Hippocampal formation (tissue), 2 donors: ENCODE measurements around the gene RAB6C.
"Not testable (repeated sequence)": the region's sequence is repeated elsewhere in the genome, so short reads cannot be mapped to it uniquely, and the experiment has no call there.

Experiments used
- DNase-seq, 2 donors: peaks; one replicate each; lab custom pipeline; 2025; lab: John Stamatoyannopoulos, UW

The RAB6C gene

DNA sequence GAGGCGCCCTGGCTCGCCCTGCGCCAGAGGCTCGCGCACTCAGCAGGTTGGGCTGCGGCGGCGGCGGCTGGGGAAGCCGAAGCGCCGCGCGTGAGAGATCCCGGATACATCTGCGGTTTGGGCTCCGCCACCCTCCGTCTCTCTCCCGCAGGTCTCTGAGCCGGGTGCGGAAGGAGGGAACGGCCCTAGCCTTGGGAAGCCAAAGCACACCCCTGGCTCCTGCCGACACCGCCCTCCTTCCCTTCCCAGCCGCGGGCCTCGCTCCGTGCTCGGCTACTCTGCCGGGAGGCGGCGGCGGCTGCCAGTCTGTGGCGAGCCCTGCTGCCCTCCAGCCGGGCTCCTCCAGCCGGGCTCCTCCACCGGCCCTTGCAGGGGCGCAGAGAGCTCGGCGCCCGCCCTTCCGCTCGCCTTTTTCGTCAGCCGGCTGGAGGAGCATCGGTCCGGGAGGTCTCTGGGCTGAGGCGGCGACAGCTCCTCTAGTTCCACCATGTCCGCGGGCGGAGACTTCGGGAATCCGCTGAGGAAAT, at the start of gene RAB6C:
TSS of gene RAB6C (plus strand) at position 38 of the 527 bp plus-strand sequence. CDS start at position 488, 450 bp downstream.
- peak; percentile 33 to 55 for DNase-seq

DNA sequence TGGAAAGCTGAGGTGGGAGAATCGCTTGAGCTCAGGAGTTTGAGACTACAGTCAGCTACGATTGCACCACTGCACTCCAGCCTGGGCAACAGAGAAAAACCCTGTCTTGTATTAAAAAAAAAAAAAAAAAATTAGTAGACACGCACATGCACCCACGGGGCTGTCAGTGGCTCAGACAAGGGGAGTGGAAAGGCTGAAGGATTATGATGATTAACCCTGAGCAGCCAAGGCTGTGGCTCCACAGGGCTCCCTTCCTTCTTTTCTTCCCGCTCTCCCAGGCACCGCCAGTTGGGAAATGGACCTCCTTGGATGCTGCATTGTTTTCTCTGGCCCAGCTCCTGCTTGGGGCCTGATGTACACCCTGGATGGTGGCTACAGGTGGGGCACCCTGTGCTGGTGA, 49.0 kb upstream of the RAB6C start:
- no peak for DNase-seq

DNA sequence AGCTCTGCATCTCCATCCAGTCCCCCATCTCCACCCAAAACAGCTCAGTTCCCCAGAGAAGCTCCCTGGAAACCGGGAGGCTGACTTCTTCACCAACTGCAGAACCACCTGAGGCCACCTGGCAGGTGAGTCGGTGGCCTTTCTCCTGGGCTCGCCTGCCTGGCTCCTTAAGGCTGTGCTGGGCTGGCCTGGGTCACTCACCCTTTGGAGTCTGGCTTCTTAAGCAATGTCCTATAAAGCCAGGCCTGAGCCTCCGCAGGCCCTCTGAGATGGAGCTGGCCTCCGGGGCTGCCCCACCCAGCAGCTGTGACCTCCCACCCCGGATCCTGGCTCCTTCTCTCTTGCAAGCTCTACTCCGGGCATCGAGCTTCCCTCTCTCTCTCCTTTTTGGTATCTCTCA, 46.1 kb upstream of the RAB6C start:
- DNase-seq, result not testable (repeated sequence)

DNA sequence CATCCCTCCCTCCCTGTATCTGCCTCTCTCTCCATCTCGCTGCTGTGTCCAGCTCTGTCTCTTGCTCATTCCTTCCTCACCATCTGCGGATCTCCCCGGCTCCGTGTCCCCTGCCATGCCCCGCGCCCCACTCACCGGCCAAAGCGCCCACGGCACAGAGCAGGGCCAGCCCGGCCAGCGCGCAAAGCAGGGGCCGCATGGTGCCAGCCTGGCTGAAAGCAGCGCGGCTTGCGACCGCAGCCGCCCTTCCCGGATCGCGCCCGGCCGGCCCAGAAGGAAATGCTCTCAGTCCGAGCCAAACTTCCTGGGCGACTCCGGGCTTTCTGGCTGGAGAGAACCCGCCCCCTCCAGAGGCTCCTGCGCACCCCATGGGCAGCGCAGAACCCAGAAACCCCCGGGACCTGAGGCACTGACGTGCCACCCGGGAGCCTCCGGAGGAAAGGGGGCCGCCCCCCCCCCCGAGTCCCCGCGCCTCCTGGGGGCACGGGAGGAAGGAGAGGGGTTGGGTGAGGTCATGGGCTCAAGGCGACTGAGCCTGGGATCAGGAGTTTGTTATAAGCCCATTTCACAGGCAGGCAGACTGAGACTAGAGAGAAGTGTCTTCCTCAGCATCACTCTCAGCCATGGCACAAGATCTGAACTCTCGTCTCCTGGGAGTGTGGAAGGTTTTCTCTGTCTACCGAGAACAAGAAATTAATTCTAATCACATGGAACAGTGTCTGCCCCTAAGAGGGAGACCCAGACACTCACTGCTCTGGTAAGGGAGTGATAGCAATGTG, 45.2 kb upstream of the RAB6C start:
- no peak for DNase-seq

DNA sequence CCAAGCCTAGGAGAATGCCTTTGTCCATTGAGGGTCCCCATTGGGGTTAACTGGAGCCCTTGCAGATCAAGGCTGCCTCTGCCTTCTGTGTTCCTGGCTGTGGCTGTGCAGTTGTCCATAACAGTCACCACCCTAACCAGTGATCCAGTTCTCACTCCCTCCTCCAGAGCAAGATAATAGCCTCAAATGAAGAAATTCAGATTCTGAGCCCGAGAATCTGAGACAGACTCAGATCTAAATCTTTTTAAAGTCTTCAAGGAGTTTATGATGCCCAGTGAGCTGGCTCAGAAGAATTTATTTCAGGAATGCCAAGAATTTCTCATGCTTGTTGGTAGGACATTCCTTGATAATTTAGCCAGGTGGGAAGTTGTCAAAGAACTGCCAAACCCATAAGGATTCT, 44.3 kb upstream of the RAB6C start:
- DNase-seq, result no peak

DNA sequence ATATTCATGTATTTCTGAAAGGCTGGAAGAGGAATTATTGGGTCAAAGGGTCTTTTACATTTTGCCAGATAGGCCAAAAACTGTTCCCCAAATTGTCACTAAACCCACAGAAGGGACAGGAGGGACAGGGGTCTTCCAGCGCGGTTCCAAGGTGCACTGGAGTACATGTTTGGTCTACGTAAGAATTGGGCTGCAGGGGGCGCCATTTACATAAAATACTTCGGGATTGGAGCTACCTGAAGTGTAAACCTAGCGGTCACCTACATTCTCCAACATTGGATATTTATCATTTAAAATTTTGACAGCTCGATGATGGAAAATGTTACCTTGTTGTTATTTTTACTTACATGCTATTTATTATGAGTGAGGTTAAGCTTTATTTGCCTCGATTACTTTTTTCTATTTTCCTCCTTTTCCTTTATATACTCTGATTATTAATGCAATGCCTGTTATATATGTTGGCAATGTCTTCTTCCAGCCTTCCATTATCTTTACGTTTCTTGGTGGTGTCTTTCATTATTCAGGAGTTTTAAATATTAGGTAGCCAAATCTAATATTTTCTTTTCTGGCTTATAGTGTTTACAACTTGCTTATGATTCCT, 43.0 kb upstream of the RAB6C start:
- no peak for DNase-seq

DNA sequence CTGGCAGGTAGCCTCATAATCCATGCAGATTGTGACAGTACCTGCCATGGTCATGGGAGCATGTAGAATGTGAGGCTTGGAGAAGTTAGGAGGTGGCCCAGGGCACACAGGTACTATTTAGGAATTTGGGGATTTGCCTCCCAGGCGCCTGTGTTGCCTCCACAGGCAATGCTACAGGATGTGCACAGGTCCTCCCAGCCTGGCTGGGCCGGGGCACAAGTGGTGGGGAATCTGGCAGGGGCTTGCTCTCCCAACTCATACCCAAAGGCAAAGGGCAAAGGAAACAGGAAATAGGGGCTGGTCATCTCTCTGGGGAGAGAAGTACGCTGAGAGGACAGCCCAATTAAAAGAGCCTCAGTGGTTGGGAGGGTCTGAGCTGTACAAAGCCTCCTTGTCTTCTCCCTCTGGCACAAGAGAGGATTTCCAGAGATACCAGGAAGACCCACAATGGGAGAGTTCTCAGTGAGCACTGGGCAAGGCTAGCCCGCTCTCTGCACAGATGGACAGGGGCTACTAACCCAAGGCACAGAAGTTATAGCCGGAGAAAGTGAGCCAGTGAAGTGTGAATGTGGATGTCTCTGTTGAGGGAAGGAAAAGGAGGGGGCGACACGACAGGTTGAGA, 40.5 kb upstream of the RAB6C start:
- peak in 1 of 2 donors; percentile 55 for DNase-seq

DNA sequence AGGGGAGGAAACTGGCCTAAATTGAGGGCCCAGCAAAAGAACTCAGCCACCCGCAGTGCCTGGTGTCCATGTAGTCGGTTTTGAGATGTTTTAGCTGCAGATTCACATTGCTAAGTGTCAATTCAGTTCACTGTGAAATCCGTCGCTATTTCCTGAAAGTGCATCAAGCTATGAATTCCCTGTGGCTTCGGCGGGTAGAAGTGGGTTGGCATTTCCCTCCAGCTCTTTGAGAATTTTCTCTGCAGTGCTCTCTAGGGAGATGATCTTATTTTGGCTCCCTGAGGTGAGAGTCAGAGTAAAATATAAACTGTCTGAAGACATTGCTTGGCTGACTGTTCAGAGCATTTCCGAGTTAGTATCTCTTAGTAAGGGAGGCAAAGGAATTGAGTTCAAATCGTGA, 36.0 kb upstream of the RAB6C start:
- not testable (repeated sequence) for DNase-seq

DNA sequence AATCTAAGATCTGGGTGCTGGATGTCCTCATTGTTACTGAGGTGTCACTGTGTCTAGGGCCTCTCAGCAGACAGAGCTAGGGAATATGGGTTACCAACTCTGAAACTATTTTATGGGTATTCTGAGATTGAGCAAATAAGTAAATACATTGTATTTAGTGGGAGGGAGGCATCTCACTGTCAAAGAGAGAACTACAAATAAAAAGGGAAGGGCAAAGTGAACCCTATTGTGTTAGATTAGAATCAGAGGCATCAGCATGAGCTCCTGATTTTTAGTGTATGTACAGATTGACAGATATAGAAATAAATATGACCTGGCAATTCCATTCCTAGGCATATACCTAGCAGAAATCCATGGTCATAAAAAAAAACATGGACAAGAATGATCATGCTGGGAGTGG, 33.9 kb upstream of the RAB6C start:
- no peak for DNase-seq

DNA sequence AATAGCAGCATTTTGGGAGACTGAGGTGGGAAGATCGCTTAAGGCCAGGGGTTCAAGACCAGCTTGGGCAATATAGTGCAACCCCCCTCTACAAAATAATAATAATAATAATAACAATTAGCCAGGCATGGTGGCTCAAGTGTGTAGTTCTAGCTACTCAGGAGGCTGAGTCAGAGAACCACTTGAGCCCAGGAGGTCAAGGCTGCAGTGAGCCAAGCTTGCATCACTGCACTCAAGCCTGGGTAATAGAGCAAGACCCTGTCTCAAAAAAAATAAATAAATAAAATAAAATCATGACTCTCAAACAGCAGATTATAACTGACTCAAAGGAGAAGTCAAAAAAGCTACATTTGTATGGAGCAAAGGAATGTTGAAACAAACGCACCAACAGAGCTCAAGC, 31.8 kb upstream of the RAB6C start:
- DNase-seq, result not testable (repeated sequence)

DNA sequence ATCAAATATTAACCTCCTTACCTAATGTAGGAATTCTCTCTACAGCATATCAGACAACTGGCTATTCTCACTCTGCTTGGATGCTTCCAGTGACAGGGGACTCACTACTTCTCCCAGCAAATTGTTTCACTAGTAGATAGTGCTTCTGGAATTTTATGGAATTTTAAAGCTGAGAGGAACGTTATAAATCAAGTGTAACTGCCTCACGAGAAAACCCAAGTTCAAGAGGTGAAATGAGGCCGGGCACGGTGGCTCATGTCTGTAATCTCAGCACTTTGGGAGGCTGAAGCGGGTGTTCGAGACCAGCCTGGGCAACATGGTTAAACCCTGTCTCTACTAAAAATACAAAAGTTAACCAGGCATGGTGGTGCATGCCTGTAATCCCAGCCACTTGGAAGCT, 23.3 kb upstream of the RAB6C start:
- not testable (repeated sequence) for DNase-seq

DNA sequence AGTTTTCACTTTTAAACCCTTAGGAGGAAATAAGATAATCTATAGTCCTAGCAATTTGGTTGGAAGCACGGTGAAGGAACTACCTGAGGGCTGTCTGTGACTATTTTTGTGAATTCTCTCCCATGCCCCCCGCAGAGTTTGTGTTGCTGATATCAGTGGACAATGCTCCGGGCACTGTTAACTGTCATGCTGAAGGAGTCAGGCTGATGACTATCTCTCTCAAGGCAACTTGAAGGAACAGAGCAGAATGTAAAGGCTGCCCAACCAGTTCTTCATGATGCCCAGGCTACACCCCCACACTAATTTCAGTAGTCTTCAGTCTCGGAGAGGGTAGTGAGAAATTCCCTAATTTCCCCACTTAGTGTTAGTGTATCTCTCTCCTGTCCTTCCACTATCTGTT, 21.6 kb upstream of the RAB6C start:
- DNase-seq, result no peak

DNA sequence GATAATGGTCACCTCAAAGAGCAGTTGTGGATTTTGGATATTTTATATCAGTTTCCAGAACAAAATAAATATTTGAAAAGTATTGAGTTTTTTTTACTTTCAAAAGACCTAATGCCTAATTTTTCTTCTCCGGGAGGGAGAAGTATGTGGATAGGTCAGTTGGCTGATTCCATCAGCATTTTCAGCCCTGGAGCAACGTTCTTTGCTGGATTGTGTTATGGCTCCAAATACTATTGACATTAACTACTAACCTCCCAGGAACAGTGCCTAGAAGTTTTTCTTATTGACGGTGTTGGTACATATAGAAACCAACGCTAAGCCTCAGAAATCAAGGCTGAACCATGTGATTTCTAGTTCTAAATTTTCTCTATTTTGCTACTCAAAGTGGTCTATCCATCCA, 20.7 kb upstream of the RAB6C start:
- not testable (repeated sequence) for DNase-seq

DNA sequence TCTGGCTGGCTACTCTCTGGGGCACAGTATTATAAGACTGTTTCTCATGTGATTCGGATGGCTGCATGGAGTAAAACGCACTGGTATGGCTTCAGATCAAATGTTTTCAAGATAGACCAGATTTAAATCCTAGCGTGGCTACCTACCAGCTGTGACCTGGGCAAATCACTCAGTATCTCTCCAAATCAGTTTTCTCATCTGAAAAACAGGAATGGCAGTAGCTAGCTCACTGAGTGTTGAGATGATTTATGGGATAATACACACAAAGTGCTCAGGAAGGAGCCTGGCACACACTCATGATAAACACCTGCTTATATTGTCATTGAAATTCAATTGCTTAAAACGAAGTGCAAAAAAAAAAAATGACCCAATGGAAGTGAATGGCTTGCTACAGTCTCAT, 10.9 kb upstream of the RAB6C start:
- not testable (repeated sequence) for DNase-seq

DNA sequence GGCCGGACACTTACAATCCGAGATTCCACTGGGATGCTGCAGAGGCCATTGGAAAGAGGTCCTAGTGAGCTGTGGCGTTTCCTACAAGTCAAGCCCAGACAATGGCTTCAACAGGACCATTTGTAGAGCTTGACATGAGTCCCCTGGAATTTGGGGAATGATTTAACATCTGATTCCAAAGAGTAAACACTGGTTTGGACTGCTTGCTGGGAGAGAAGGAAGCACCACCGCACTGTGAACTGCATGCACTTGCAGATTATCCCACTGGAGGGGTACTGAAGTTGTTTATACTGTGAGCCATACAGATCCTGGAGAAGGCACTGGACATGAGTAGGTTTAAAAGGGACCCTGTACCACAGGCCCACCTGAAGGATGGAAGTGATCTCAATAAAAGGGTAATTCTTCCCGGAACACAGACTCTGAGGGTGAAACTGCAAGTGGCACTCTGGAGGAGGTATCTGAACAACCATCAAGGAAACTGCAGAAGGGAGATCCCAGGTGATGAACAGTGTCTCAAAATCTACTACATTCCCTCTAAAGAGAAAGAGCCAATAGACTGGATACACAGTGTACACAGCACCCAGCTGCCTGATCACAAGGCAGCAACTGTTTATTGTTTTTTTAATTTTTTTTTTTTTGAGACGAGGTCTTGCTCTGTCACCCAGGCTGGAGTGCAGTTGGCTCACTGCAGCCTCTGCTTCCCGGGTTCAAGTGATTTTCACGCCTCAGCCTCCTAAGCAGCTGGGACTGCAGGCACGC, 4.3 kb upstream of the RAB6C start:
- DNase-seq, result peak in 1 of 2 donors; percentile 26

DNA sequence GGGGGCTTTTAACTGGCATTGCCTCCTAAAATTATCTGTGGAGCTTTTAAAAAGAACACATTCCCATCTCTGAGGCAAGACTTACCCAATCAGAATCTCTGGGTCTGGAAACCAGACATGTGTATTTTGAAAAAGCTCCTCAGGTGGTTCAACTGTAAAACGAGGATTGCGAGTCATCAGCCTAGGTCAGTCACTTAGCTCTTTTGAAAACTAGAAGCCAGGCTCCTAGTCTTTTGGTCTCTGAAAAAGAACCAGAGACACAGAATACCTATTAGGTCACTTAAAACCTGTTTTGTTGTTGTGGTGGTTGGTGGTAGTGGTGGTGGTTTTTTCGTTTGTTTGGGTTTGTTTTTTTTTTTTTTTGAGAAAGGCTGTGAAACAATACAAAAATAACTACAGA, 2.5 kb upstream of the RAB6C start:
- DNase-seq, result not testable (repeated sequence)

DNA sequence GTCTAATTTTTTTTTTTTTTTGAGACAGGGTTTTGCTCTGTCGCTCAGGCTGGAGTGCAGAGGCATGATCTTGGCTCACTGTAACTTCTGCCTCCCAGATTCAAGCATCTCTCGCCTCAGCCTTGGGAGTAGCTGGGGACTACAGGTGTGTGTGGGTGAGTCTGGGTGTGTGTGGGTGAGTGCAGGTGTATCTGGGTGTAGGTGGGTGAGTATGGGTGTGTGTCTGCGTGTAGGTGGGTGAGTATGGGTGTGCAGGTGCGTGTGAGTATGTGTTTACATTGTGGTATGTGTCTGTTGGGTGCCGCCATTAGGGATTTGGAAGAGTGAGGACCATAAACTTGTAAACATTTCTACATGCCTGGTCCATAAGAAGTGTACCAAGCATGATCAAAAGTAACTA, 1.5 kb upstream of the RAB6C start:
- DNase-seq, result no peak

DNA sequence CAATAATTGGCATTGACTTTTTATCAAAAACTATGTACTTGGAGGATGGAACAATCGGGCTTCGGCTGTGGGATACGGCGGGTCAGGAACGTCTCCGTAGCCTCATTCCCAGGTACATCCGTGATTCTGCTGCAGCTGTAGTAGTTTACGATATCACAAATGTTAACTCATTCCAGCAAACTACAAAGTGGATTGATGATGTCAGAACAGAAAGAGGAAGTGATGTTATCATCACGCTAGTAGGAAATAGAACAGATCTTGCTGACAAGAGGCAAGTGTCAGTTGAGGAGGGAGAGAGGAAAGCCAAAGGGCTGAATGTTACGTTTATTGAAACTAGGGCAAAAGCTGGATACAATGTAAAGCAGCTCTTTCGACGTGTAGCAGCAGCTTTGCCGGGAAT, 780 bp downstream of the RAB6C start:
- peak in 1 of 2 donors; percentile 22 for DNase-seq

DNA sequence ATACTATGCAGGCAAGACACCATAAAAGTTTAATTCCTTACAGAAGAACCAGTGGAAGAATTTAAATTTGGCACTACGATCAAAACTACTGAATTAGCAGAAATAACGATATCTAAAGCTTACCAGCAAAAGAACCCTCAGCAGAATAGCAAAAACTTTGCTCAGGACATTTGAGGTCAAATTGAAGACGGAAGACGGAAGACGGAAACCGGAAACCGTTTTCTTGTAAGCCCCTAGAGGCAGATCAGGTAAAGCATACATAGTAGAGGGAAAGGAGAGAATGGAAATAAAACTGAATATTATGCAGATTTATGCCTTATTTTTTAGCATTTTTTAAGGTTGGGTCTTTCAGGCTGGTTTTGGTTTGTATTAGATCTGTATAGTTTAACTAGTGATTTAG, 2.2 kb downstream of the RAB6C start:
- not testable (repeated sequence) for DNase-seq

DNA sequence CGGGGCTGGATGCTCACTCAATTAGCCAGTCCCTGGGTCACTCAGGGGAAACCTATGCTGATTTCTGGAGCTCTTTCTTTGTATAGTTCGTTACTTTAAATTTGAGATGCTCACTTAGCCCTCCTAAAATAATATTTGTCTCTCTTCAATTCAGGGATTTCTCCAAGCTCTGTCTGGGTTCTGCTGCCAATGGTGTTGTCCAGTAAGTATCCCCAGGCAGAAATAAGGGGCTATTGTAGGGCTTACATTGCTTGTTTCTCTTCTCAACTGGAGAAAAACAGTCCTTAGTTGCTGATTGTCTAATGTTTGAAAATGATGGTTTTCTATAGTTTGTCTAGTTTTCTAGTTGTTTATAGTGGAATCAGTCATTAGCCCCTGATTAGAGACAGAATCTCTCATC, 5.0 kb downstream of the RAB6C start:
- peak in 1 of 2 donors; percentile 64 for DNase-seq

DNA sequence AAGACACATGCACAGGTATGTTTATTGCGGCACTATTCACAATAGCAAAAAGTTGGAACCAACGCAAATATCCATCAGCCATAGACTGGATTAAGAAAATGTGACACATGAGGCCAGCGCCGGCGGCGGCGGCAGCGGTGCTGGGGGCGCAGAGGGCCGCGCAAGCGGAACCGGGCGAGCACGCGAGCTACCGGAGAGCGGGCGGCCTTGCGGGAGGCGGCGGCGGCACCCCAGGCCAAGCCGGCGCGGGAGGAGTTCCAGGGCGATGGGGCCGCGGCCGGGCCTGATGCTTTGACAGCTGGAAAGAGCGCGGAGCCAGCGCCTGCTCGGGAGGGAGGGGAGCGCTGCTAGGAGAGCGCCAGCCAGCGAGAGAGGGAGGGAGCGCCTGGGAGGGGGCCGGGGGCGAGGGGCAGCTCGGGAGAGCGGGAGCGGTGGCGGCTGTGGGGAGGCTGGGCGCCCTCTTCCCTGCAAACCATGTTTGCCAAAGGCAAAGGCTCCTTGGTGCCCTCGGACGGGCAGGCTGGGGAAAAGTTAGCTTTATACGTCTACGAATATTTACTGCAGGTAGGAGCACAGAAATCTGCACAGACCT, 13.0 kb downstream of the RAB6C start:
- DNase-seq, result not testable (repeated sequence)

DNA sequence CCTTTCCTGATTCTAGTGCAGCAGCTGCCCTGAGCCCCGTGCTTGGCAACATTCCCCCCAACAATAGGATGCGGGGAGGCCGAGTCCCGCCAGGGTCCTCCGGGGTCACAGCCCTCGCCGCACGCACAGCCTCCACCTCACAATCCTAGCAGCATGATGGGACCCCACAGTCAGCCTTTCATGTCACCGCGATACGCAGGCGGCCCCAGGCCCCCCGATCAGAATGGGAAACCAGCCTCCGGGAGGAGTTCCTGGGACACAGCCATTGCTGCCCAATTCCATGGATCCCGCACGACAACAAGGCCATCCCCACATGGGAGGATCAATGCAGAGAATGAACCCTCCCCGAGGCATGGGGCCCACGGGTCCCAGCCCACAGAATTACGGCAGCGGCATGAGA, 13.7 kb downstream of the RAB6C start:
- DNase-seq, result not testable (repeated sequence)
